Loucy (cell line): ENCODE measurements around the gene DOK7.

Source experiments
- H2AFZ ChIP-seq: fragments of 200-600 bp; sonication (generic); 2 replicates; pipeline ENCODE4 v1.6.0; 2016; ENCODE audit warnings: antibody characterized with exemption, mild to moderate bottlenecking, low read length, moderate library complexity
- H3F3A ChIP-seq: fragments of 200-600 bp; 2 replicates; pipeline ENCODE4 v1.6.0; 2016; ENCODE audit warnings: antibody characterized with exemption, low read depth, mild to moderate bottlenecking
- H3K27me3 ChIP-seq: fragments of 200-600 bp; sonication (generic); 2 replicates; pipeline ENCODE4 v1.6.1; 2014; ENCODE audit warnings: low read length, mild to moderate bottlenecking; ENCODE audit not compliant: insufficient read depth, poor library complexity, severe bottlenecking
- H3K36me3 ChIP-seq: fragments of 200-600 bp; sonication (generic); 2 replicates; pipeline ENCODE4 v1.6.1; 2016; ENCODE audit warnings: low read length; ENCODE audit not compliant: insufficient read depth
- H3K4me1 ChIP-seq: fragments of 200-600 bp; sonication (generic); 2 replicates; pipeline ENCODE4 v1.5.1; 2014; ENCODE audit warnings: low read length, mild to moderate bottlenecking; ENCODE audit not compliant: insufficient read depth, poor library complexity, severe bottlenecking
- H3K4me2 ChIP-seq: fragments of 200-600 bp; sonication (generic); 2 replicates; pipeline ENCODE4 v1.6.0; 2014; ENCODE audit warnings: antibody characterized with exemption, low read length, low read depth, mild to moderate bottlenecking; ENCODE audit not compliant: poor library complexity, severe bottlenecking
- H3K4me3 ChIP-seq: fragments of 200-600 bp; sonication (generic); 2 replicates; pipeline ENCODE4 v1.5.1; 2014; ENCODE audit warnings: low read length, mild to moderate bottlenecking, mixed read lengths; ENCODE audit not compliant: poor library complexity, severe bottlenecking
- H3K79me2 ChIP-seq: fragments of 200-600 bp; sonication (generic); 2 replicates; pipeline ENCODE4 v1.6.1; 2014; ENCODE audit warnings: low read length; ENCODE audit not compliant: insufficient read depth
- H3K9ac ChIP-seq: fragments of 200-600 bp; sonication (generic); 2 replicates; pipeline ENCODE4 v1.6.0; 2014; ENCODE audit warnings: mild to moderate bottlenecking, low read depth, low read length, moderate library complexity; ENCODE audit not compliant: poor library complexity, severe bottlenecking
- H3K9me2 ChIP-seq: fragments of 200-600 bp; sonication (generic); replicated peaks from 2 replicates; pipeline ENCODE4 v1.6.1; 2016; ENCODE audit warnings: low read depth, low read length, mixed read lengths
- H3K9me3 ChIP-seq: fragments of 200-600 bp; sonication (generic); 2 replicates; pipeline ENCODE4 v1.6.1; 2014; ENCODE audit warnings: mild to moderate bottlenecking, antibody characterized with exemption, low read length, low read depth; ENCODE audit not compliant: insufficient read depth
- H4K20me1 ChIP-seq: fragments of 200-600 bp; sonication (generic); 2 replicates; pipeline ENCODE4 v1.6.0; 2014; ENCODE audit warnings: antibody characterized with exemption, low read length, mild to moderate bottlenecking; ENCODE audit not compliant: insufficient read depth, poor library complexity, severe bottlenecking
- CTCF ChIP-seq: fragments of 200-600 bp; sonication (generic); conservative IDR thresholded peaks from 2 replicates; pipeline ENCODE4 v1.5.1; 2014; ENCODE audit warnings: mild to moderate bottlenecking, antibody characterized with exemption, low read length
- EZH2phosphoT487 ChIP-seq: fragments of 200-600 bp; IDR thresholded peaks from 2 replicates; pipeline ENCODE4 v1.6.1; 2018; ENCODE audit warnings: antibody characterized with exemption, mild to moderate bottlenecking, moderate library complexity, borderline replicate concordance

The DOK7 gene

GRCh38 chr4:3472411-3473141 lies 9.5 kb downstream of the DOK7 start:
- no peak for TF ChIP-seq EZH2phosphoT487
- TF ChIP-seq CTCF, result no peak
- Histone ChIP-seq H3K4me3 (no peak overlapping the region), H3K36me3 (no peaks in the 10 kb centered on the region), H3K9me3 (no peaks in the 10 kb centered on the region), H4K20me1 (no peaks in the 10 kb centered on the region), H3K4me2 (no peak overlapping the region), H2AFZ (no peak overlapping the region), H3K9me2 (no peaks in the 10 kb centered on the region), H3F3A (no peaks in the 10 kb centered on the region), H3K79me2 (no peaks in the 10 kb centered on the region), H3K27me3 (no peaks in the 10 kb centered on the region), H3K4me1 (no peaks in the 10 kb centered on the region), H3K9ac (no peak overlapping the region)

- Histone ChIP-seq H3K9ac (no peak overlapping the region), H3K9me2 (no peaks in the 10 kb centered on the region), H3K4me1 (no peaks in the 10 kb centered on the region), H4K20me1 (no peaks in the 10 kb centered on the region), H3K27me3 (no peaks in the 10 kb centered on the region), H2AFZ (no peak overlapping the region), H3K36me3 (no peaks in the 10 kb centered on the region), H3K4me3 (no peak overlapping the region), H3K9me3 (no peaks in the 10 kb centered on the region), H3K79me2 (no peaks in the 10 kb centered on the region), H3K4me2 (no peak overlapping the region), H3F3A (no peaks in the 10 kb centered on the region)
- TF ChIP-seq EZH2phosphoT487, result no peak
- TF ChIP-seq CTCF, result no peak
Observed at GRCh38 chr4:3473181-3473950, 10.3 kb downstream of the DOK7 start.

- no peaks in the 10 kb centered on the region for H3K27me3 ChIP-seq
- no peaks in the 10 kb centered on the region for H3K36me3 ChIP-seq
- no peaks in the 10 kb centered on the region for H3K4me1 ChIP-seq
- no peak overlapping the region for H3K4me2 ChIP-seq
- no peaks in the 10 kb centered on the region for H3K79me2 ChIP-seq
- no peaks in the 10 kb centered on the region for H3F3A ChIP-seq
- no peaks in the 10 kb centered on the region for H4K20me1 ChIP-seq
- no peaks in the 10 kb centered on the region for H3K9me2 ChIP-seq
- no peak overlapping the region for H3K9ac ChIP-seq
- no peak overlapping the region for H3K4me3 ChIP-seq
- no peaks in the 10 kb centered on the region for H3K9me3 ChIP-seq
- TF ChIP-seq CTCF (no peak), EZH2phosphoT487 (no peak)
- H2AFZ ChIP-seq, result no peak overlapping the region
Observed at GRCh38 chr4:3473996-3474765, 11.1 kb downstream of the DOK7 start.
